GM18499 (cell line): ENCODE data around the gene GRIK1.
"Not testable (repeated sequence)": the region's sequence is repeated elsewhere in the genome, so short reads cannot be mapped to it uniquely, and the experiment has no call there.

Experiments
- ATAC-seq: cut with Tn5 transposase; IDR thresholded peaks from one replicate; pipeline ENCODE4 v1.9.1; 2021; ENCODE audit warnings: moderate number of reproducible peaks; ENCODE audit not compliant: insufficient read depth, unreplicated experiment

Gene GRIK1

DNA sequence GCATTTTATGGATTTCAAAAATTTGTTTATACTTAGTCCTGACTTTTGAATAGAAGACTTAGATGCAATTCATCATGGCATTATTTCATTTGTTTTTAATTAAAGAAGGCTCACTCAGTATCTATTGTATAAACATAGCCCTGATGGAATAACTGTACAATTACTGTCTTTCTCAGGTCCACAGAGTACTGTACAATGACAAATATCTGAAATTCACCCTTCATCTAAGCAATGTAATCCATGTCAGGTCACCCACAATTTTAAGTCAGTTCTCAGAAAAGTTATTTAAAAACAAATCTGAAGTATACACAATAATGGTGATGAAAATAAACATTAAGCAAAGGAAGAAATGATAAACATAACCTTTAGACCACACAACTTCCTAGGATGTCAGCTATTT, 311.9 kb downstream of the GRIK1 start:
- no peak for ATAC-seq

DNA sequence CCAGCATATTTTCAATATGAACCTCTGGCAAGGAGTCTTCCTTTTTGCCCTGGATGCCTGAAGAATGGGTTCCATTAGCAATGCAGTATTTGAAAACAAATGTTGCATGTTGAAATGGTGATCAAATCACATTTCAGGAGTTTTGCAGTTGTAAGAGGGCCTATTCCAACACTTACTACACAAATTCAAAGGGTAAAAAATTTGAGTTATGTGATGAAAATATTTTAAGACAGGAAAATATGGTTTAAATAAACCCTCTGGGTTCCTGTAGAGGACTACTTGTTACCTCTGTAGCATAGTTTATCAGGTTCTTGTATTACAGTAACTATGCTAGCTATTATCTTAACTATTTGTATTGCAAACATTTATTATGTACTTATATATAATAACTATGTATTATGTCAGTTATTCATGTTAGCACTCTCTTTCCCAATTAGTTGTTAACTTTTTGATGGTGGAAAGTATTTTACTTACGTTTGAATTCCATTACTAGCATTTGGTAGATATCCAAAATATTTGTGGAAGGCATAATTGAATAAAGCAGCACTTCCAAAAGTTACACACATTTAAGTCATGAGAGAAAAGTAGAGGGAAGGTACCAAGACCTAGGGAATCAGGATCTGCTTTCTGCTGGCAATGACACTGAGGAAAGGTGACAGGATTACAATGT, 312.9 kb downstream of the GRIK1 start:
- ATAC-seq, result no peak

DNA sequence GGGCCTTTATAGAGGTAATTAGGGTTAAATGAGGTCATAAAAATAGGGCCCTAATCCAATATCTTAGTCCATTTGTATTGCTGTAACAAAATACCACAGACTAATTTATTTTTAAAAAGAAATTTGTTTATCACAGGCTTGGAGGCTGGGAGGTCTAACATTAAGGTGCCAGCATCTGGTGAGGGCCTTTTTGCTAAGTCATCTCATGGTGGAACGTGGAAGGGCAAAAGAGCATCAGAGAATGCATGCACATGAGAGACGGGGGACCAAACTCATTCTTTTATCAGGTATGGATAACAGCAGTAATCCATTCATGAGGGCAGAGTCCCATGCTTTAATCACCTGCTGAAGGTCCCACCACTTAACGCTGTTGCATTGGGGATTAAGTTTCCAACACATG, 313.8 kb downstream of the GRIK1 start:
- ATAC-seq, result no peak

DNA sequence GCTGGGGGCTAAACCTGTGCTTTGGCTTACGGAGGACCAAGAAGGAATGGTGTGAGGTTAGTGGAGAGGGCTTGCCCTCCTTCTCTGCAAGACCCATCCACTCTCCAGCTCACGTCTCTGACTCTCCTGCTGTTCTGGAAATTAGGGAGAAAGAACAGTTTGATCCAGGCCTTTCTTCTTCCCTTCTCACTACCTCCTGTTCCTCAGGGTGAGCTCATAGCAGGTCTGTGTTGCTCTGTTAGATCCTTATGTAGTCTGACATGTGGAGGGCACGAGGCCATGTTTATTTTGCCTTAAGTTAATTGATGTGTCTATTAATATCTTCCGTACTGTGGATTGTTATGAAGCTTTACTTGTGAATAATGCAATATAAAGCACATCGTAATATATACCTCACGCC, 315.0 kb downstream of the GRIK1 start:
- no peak for ATAC-seq

GRCh38 chr21:29621525-29621924, 318.3 kb downstream of the GRIK1 start:
- no peak for ATAC-seq

DNA sequence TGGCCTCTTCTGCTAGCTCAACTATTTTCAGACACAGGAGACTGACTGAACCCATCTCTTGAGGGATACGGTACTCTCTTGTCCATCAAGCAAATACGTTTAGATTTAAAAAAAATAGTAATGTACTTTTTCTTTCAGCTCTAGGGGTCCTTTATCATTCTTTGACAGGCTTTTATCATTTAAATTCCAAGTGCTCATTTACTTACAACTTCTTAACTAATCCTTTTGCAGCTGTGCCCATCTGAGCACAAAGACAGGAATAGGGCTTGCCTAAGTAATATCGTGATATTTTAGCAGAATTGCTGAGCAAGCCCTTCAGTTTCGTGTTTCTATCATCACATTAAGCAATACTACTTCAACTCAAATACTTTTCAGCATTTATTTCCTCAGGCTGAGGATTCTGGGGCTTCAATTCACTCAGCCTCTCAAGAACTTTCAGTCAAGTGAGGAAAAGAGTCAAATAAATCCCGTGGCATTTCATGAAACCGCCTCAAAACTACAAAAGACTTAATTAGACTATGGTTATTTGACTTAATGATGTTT, 323.5 kb downstream of the GRIK1 start:
- no peak for ATAC-seq

DNA sequence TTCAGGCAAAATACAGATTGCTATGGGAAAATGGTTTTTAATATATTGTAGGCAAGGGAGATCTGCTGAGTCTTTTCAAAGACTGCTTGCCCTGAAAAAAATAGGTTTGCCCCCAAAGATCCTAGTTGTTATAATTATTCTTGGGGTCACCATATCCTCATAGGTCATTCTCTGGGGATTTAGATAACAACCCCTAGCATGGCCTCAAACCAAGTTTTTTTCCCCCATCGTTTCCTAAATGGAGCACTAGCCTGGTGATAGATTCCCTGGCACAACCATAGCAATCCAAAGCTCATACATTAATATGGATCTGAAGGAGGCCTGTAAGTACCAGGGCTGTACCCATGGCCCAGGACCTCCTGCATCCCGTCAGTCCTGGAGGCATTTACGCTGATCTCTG, 325.9 kb downstream of the GRIK1 start:
- ATAC-seq, result no peak

- no peak for ATAC-seq
Observed at GRCh38 chr21:29613021-29613420, 326.8 kb downstream of the GRIK1 start.

- ATAC-seq, result no peak
Observed at GRCh38 chr21:29610779-29611360, 328.9 kb downstream of the GRIK1 start.

- no peak for ATAC-seq
Observed at GRCh38 chr21:29606613-29607012, 333.2 kb downstream of the GRIK1 start.

DNA sequence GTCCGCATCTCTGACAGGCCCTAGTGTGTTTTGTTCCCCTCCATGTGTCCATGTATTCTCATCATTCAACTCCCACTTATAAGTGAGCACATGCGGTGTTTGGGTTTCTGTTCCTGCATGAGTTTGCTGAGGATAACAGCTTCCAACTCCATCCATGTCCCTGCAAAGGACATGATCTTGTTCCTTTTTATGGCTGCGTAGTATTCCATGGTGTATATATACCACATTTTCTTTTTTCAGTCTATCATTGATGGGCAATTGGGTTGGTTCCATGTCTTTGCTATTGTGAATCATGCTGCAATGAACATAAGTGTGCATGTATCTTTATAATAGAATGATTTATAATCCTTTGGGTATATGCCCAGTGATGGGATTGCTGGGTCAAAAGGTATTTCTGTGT, 334.6 kb downstream of the GRIK1 start:
- ATAC-seq, result not testable (repeated sequence)

GRCh38 chr21:29604076-29604475, 335.7 kb downstream of the GRIK1 start:
- ATAC-seq, result no peak

- ATAC-seq, result no peak
Observed at GRCh38 chr21:29601047-29601446, 338.7 kb downstream of the GRIK1 start.

- no peak for ATAC-seq
Observed at GRCh38 chr21:29586696-29587095, 353.1 kb downstream of the GRIK1 start.

- no peak for ATAC-seq
Observed at GRCh38 chr21:29585462-29585861, 354.3 kb downstream of the GRIK1 start.

- no peak for ATAC-seq
Observed at GRCh38 chr21:29583424-29583924, 356.3 kb downstream of the GRIK1 start.

GRCh38 chr21:29582855-29583254, 356.9 kb downstream of the GRIK1 start:
- no peak for ATAC-seq

- no peak for ATAC-seq
Observed at GRCh38 chr21:29581393-29581792, 358.4 kb downstream of the GRIK1 start.

- no peak for ATAC-seq
Observed at GRCh38 chr21:29580732-29581285, 359.0 kb downstream of the GRIK1 start.

- no peak for ATAC-seq
Observed at GRCh38 chr21:29578306-29578705, 361.5 kb downstream of the GRIK1 start.

DNA sequence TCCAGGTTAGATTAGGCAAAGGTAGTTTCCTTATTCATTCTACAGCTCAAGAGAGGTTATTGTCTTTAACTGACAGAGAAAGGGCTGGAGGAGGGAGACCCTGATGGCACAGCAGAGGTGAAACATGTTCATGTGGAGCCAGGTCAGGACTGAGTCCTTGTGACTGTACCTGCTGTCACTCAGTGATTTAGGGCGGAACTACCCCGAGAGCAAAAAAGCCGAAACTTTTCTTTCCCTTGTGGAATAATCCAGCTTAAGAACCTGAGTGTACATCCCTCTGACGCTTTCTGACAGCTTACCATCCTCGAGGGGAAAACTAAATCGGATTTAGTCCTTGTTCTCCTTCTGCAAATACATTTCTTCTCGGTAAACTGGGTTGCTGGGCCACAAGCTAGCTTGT, 367.8 kb downstream of the GRIK1 start:
- ATAC-seq, result no peak
